ENCODE results near the gene SMARCA4.

GRCh38 chr19:11035441-11036377 is 74.9 kb downstream of the SMARCA4 start:
- TF ChIP-seq CTCF (IDR thresholded peaks at IDR 0.05) = peak; percentile 87 to 93 (median 89)
- no peak for TF ChIP-seq POLR2A (IDR thresholded peaks at IDR 0.05)
